ENCODE results near the gene FBXO48.
"Not testable (repeated sequence)": the region's sequence is repeated elsewhere in the genome, so short reads cannot be mapped to it uniquely, and the experiment has no call there.

FBXO48 gene

GRCh38 chr2:68453761-68454360, 13.2 kb downstream of the FBXO48 start:
- DNase-seq (ENCODE audit: low read depth), result no peak
- TF ChIP-seq, protein P1, sequence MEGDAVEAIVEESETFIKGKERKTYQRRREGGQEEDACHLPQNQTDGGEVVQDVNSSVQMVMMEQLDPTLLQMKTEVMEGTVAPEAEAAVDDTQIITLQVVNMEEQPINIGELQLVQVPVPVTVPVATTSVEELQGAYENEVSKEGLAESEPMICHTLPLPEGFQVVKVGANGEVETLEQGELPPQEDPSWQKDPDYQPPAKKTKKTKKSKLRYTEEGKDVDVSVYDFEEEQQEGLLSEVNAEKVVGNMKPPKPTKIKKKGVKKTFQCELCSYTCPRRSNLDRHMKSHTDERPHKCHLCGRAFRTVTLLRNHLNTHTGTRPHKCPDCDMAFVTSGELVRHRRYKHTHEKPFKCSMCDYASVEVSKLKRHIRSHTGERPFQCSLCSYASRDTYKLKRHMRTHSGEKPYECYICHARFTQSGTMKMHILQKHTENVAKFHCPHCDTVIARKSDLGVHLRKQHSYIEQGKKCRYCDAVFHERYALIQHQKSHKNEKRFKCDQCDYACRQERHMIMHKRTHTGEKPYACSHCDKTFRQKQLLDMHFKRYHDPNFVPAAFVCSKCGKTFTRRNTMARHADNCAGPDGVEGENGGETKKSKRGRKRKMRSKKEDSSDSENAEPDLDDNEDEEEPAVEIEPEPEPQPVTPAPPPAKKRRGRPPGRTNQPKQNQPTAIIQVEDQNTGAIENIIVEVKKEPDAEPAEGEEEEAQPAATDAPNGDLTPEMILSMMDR (IDR thresholded peaks at IDR 0.05; ENCODE audit: control insufficient read depth, insufficient read depth, low read depth, low read length, missing control alignments), result no peak
- H3K4me3 ChIP-seq (ENCODE audit: control insufficient read depth, low read depth, low read length), result no peak overlapping the region

GRCh38 chr2:68452158-68452900, 14.8 kb downstream of the FBXO48 start:
- TF ChIP-seq, protein P1 (IDR thresholded peaks at IDR 0.05; ENCODE audit: control insufficient read depth, insufficient read depth, low read depth, low read length, missing control alignments), result no peak
- DNase-seq (ENCODE audit: low read depth), result no peak
- no peak overlapping the region for H3K4me3 ChIP-seq (ENCODE audit: control insufficient read depth, low read depth, low read length)

DNA sequence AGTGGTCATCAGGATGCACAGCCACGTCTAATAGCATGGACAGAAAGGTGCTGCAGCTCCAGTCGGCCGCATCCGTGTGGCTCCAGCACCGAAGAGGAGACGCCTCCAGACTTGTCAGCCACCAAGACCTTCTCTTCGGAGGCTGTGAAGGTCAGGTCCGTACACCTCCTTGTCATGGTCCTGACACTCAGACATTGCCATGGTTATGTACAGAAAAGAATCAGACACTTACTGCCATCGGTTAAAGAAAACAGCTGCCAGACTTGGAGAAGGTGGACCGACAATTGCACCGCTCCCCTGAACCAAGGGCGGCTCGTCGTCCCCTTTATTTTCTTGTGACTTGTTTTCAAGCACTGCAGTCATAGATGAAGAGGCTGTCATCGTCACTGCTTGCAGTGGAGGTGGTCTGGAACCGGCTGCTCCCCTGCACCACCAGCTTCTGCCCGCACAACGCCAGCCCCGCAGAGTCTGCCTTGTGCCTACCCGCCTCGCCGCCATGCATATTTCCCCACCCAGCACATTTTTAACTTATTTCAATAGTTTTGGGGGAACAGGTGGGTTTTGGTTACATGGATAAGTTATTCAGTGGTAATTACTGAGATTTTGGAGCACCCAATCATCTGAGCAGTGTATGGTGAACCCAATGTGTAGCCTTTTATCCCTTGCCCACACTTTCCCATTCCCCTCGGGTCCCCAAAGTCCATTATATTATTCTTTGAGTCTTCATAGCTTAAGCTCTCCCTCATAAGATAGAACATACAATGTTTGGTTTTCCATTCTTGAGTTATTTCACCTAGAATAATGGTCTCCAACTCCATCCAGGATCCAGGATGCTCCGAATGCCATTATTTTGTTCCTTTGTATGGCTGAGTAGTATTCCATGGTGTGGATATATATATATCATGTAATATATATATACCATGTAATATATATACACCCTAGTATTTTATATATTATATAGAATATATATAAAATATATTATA, 18.1 kb downstream of the FBXO48 start:
- TF ChIP-seq, protein P1 (IDR thresholded peaks at IDR 0.05; ENCODE audit: control insufficient read depth, insufficient read depth, low read depth, low read length, missing control alignments), result no peak
- no peak overlapping the region for H3K4me3 ChIP-seq (ENCODE audit: control insufficient read depth, low read depth, low read length)
- no peak for DNase-seq (ENCODE audit: low read depth)

DNA sequence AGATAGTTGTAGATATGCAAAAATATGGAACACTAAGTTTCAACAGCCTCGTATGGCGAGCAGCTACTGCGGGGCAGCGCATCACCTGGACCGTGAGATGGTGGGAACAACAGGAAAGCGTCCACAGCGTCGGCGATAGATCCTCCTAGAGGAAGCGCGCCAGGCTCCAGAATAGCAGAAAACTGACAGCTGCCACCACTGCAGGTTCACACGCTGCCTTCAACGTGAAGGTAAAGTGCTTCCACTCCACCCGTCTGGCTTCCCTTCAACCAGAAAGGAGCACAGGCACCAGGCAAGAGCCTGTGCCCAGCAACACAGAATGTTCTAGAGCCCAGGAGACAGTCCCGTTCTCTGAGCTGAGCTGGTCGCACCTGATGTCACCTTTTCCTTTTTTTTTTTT, 20.0 kb downstream of the FBXO48 start:
- H3K4me3 ChIP-seq (ENCODE audit: control insufficient read depth, low read depth, low read length), result no peak overlapping the region
- TF ChIP-seq, protein P1 (IDR thresholded peaks at IDR 0.05; ENCODE audit: control insufficient read depth, insufficient read depth, low read depth, low read length, missing control alignments), result no peak
- no peak for DNase-seq (ENCODE audit: low read depth)

GRCh38 chr2:68446425-68446824, 20.7 kb downstream of the FBXO48 start:
- not testable (repeated sequence) for DNase-seq (ENCODE audit: low read depth); H3K4me3 ChIP-seq (ENCODE audit: control insufficient read depth, low read depth, low read length)

DNA sequence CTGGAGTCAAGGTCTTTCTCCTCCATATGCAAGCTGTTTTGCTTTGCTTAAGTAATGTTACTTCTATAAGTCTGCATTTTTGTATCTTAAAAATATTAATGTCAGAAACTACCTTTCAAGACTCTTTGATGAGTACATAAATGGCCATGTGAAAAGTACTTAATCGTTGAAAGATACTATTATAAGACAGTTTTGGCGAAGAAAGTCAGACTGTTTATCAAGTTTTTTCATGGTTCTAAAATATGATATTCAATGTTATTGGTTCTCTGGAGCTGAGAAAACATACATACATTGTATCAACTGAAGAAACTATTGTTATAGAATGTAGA, 25.1 kb downstream of the FBXO48 start:
- no peak for DNase-seq (ENCODE audit: low read depth)
- no peak overlapping the region for H3K4me3 ChIP-seq (ENCODE audit: control insufficient read depth, low read depth, low read length)
- TF ChIP-seq, protein P1 (IDR thresholded peaks at IDR 0.05; ENCODE audit: control insufficient read depth, insufficient read depth, low read depth, low read length, missing control alignments), result no peak
